ENCODE measurements around the gene OSBPL3.

OSBPL3 gene

DNA sequence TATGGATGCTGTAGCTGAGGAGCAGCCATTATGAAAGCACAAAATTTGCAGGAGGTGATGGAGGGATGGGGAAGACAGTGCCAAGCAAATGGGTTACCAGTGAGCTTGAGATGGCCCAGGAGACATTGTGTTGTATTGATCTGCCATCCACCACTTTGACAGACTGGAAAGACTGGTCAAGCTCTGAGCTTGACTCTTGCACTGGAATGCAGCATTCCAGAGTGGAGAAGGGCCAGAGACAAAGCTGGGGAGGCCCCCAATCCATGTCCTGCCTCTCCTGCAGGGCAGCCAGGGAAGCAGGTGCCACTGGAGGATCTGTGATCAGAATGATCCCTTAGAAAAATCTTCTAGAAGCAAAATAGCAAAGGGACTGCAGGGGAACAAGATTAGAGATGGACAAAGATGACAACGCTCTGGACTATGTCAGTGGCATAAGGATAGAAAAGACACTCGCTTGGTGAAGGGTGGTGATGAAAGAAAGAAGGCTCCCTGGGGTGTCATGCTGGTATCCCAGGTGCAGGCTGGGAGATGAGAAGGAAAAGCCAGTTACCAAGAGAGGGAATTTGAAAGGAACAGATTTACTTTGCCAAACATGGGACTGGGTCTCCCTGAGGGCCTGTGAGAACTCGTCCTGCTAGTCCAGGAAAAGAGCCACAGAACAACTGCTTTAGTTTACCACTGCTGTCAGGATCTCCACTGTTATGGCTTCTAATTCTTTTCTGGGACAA is 227.7 kb downstream of the OSBPL3 start:
- DNase-seq, result no peak

- DNase-seq, result no peak
Observed at GRCh38 chr7:24751484-24751883, 228.5 kb downstream of the OSBPL3 start.

DNA sequence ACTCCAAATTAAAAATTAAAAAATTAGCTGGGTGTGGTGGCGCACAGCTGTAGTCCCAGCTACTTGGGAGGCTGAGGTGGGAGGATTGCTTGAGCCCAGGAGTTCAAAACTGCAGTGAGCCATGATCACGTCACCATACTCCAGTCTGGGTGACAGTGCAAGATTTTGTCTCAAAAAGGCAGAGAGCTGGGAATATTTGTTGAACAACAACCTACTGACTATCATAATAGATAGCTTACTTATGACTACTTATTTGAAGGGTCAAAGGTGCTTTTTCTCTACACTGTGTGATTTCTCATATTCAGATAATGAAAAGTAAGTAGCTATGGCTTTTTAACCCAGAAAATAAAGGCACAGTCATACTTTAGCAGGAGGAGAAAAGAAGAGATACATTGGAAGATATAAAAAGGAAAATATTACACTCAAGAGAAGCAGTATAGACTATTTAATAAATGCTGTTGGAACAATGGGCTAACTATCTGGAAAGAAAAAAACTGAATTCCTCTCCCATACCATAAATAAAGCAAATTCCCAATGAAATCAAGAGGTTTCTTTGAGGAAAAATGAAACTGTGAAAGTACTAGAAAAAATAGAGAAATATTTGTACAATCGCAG is 229.4 kb downstream of the OSBPL3 start:
- no peak for DNase-seq

GRCh38 chr7:24748521-24748920 is 231.5 kb downstream of the OSBPL3 start:
- DNase-seq, result no peak

All from DMS79 treated with DMSO at 0.1 percent for 48 hours (cell line).